ENCODE data around the gene WNK1. TPM values are rescaled to one million over a fixed set of nuclear protein-coding genes. Genes with fewer than 3 reads are reported as not detected.

Gene WNK1
- total and polyA plus RNA-seq, 2 of the 8 experiments (the other 6 are each of a cell fraction or from before 2014, with no cell fraction given) = 88.2 to 157 TPM

- TF ChIP-seq CHD7 (IDR thresholded peaks at IDR 0.05; ENCODE audit: insufficient replicate concordance, low read length) = no peak
- no peak for TF ChIP-seq GTF2F1 (IDR thresholded peaks at IDR 0.05; ENCODE audit: borderline replicate concordance, low read depth, low read length)
- TF ChIP-seq RFX5 (IDR thresholded peaks at IDR 0.05; ENCODE audit: borderline replicate concordance, low read depth, low read length) = no peak
- no peak for TF ChIP-seq CEBPB (IDR thresholded peaks at IDR 0.05; ENCODE audit: low read depth, low read length)
- no peak for TF ChIP-seq E2F6 (IDR thresholded peaks at IDR 0.05)
- TF ChIP-seq ASH2L (IDR thresholded peaks at IDR 0.05; ENCODE audit: low read length) = no peak
- no peak for TF ChIP-seq YY1 (IDR thresholded peaks at IDR 0.05; ENCODE audit: low read depth, low read length)
- no peak for TF ChIP-seq CHD2 (IDR thresholded peaks at IDR 0.05; ENCODE audit: low read length)
- TF ChIP-seq CHD1 (IDR thresholded peaks at IDR 0.05; ENCODE audit: low read depth, low read length) = no peak
- no peak for TF ChIP-seq PHF8 (conservative IDR thresholded peaks at IDR 0.05; ENCODE audit: low read depth, low read length)
Observed at GRCh38 chr12:852864-853263, 100.5 kb downstream of the WNK1 start (continued).

All from H1 (cell line).